Thyroid gland (tissue), 4 donors: ENCODE measurements around the gene RBM23. TPM values are rescaled to one million over a fixed set of nuclear protein-coding genes. Genes with fewer than 3 reads are reported as not detected.
A peak's percentile ranks its signal among the peaks of the same experiment; 100 is the strongest.

Source experiments
- DNase-seq, 2 donors: peaks; one replicate each; pipeline ENCODE4 v3.0.0-alpha.2; 2019
- H3K27ac ChIP-seq, 3 donors: fragments of 200-600 bp; sonication (generic); 1 replicate in 2 of 3; 2 replicates in 1 of 3; pipeline ENCODE4 v1.5.1; 2016 to 2019; ENCODE audit warnings: mild to moderate bottlenecking in 1 of 3, moderate library complexity in 1 of 3
- H3K27me3 ChIP-seq: fragments of 200-600 bp; sonication (generic); one replicate; pipeline ENCODE4 v1.5.1; 2019
- H3K36me3 ChIP-seq, 2 donors: fragments of 200-600 bp; sonication (generic); one replicate each; pipeline ENCODE4 v1.5.1; 2016 to 2019
- H3K4me1 ChIP-seq, 2 donors: fragments of 200-600 bp; sonication (generic); one replicate each; pipeline ENCODE4 v1.5.1; 2017 to 2019
- H3K4me3 ChIP-seq, 3 donors: fragments of 200-600 bp; sonication (generic); replicated peaks in 1 of 3; 1 replicate in 2 of 3; 2 replicates in 1 of 3; pipeline ENCODE4 v1.5.1; 2016; ENCODE audit warnings: mild to moderate bottlenecking in 1 of 3
- H3K9me3 ChIP-seq: fragments of 200-600 bp; sonication (generic); one replicate; pipeline ENCODE4 v1.5.1; 2017
- CTCF ChIP-seq, 6 experiments: fragments of 200-600 bp in 3 of 6; fragments of 450-650 bp in 3 of 6; sonication (generic) in 3 of 6; IDR thresholded peaks; one replicate each; pipeline ENCODE4 v1.5.1; 2016 to 2019; ENCODE audit warnings: antibody characterized with exemption in 6 of 6, mild to moderate bottlenecking in 2 of 6, inconsistent platforms in 1 of 6, moderate library complexity in 1 of 6
- POLR2A ChIP-seq, 2 donors: fragments of 450-650 bp; IDR thresholded peaks; one replicate each; pipeline ENCODE4 v1.6.1; 2017; ENCODE audit warnings: antibody characterized with exemption in 2 of 2, mild to moderate bottlenecking in 2 of 2, moderate library complexity in 1 of 2
- WGBS, 2 donors: methylation state at CpG; one replicate each; pipeline ENCODE4 v1.1.5; 2017; 5-methylcytosine and 5-hydroxymethylcytosine counted together
- intact Hi-C: fragments of 100-400 bp; cut with DNase I; formaldehyde crosslinking; loops from one replicate; pipeline ENCODE4 v1.15.1; 2023
- total RNA-seq, 4 donors: library from RNA; depleted of rRNA; stranded (reverse); fragments of >200 nt; gene quantifications; one replicate each; pipeline ENCODE4 v1.2.3, GENCODE V29; 2016

Gene RBM23
- total RNA-seq, 4 donors from 2014 or later, result 157 to 1,409 (median 683) TPM

GRCh38 chr14:22875003-22875747 lies 43.8 kb downstream of the RBM23 start:
- no peaks in the 10 kb centered on the region for H3K9me3 ChIP-seq
- no peaks in the 10 kb centered on the region for H3K27me3 ChIP-seq
- 91 to 93% methylated on average over 9 to 15 of the region's 15 CpGs for WGBS, 2 donors
- H3K4me3 ChIP-seq, result no peak overlapping the region
- no peak for DNase-seq
- H3K27ac ChIP-seq, result no peak overlapping the region
- intact Hi-C loops, result no loop called here
- peaks cover 14 to 20% of the 10 kb centered on the region in 2 donors for H3K4me1 ChIP-seq
- H3K36me3 ChIP-seq, result peaks cover 50 to 63% of the 10 kb centered on the region in 2 donors
- no peak for TF ChIP-seq CTCF (IDR thresholded peaks at IDR 0.05)
- no peak for TF ChIP-seq POLR2A (IDR thresholded peaks at IDR 0.05)

DNA sequence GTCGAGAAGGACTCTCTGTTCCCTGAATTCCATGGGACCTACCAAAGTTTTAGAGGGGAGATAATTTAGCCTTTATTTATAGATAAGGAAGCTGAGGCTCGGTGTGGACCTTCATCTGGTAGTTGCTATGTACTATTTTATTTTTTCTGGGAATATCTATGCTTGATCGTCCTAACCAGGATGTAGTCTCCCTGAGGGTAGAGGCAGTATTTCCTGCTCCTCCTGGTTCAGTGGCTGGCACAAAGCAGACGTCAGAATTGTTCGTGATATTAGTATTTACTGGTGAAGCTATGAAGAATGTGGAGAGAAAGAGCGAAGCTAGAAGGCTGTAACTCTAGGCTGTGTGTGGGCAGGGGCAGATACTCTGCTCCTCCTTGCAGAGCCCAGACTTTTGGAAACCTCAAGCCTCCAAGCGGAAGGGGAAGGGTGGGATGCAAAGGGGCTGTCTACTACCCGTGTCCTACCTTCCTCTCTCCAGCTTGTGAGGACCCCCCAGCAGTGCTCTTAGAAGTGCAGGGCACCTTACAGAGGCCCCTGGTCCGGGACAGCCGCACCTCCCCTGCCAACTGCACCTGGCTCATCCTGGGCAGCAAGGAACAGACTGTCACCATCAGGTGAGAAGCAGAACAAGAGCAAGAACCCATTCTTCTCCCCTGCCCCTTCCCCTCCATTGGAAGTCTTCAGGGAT lies 46.0 kb downstream of the RBM23 start:
- Histone ChIP-seq H3K4me3 (peak overlapping the region; percentile 83 to 99 (median 91)), H3K27me3 (no peaks in the 10 kb centered on the region), H3K9me3 (no peaks in the 10 kb centered on the region), H3K4me1 (peaks cover 14 to 28% of the 10 kb centered on the region in 2 donors), H3K27ac (peak overlapping the region; percentile 96 to 100 (median 97)), H3K36me3 (peaks cover 43 to 47% of the 10 kb centered on the region in 2 donors)
- DNase-seq, result no peak
- intact Hi-C loops, result no loop called here
- 55% methylated on average over 10 of the region's 10 CpGs for WGBS, 2 donors
- TF ChIP-seq CTCF (IDR thresholded peaks at IDR 0.05), result no peak
- TF ChIP-seq POLR2A (IDR thresholded peaks at IDR 0.05), result no peak

GRCh38 chr14:22872033-22872832 lies 46.7 kb downstream of the RBM23 start:
- Histone ChIP-seq H3K4me1 (peaks cover 14 to 28% of the 10 kb centered on the region in 2 donors), H3K36me3 (peaks cover 35 to 39% of the 10 kb centered on the region in 2 donors), H3K27ac (peak overlapping the region; percentile 96 to 100 (median 97)), H3K9me3 (no peaks in the 10 kb centered on the region), H3K4me3 (peak overlapping the region; percentile 83 to 99 (median 91)), H3K27me3 (no peaks in the 10 kb centered on the region)
- TF ChIP-seq POLR2A (IDR thresholded peaks at IDR 0.05) (peak in 1 of 2 donors; percentile 68), CTCF (IDR thresholded peaks at IDR 0.05) (peak; percentile 91 to 99 (median 95))
- WGBS, 2 donors, result 0 to 1% methylated on average over 14 to 21 of the region's 45 CpGs
- DNase-seq, result peak; percentile 90 to 92
- intact Hi-C loops, result no loop called here

- Histone ChIP-seq H3K36me3 (peaks cover 28 to 31% of the 10 kb centered on the region in 2 donors), H3K4me1 (peaks cover 14 to 28% of the 10 kb centered on the region in 2 donors), H3K9me3 (no peaks in the 10 kb centered on the region), H3K27ac (peak within 1 kb of the TSS; percentile 96 to 100 (median 97)), H3K27me3 (no peaks in the 10 kb centered on the region), H3K4me3 (peak within 1 kb of the TSS; percentile 83 to 99 (median 91))
- intact Hi-C loops, result no loop called here
- DNase-seq, result peak; percentile 97
- no peak for TF ChIP-seq CTCF (IDR thresholded peaks at IDR 0.05)
- TF ChIP-seq POLR2A (IDR thresholded peaks at IDR 0.05), result peak in 1 of 2 donors; percentile 86
- 1% methylated on average over 18 to 22 of the region's 50 CpGs for WGBS, 2 donors
Observed at GRCh38 chr14:22871224-22872032, 47.5 kb downstream of the RBM23 start, which contains the start of gene LRP10. TSS of gene LRP10 (plus strand) at chr14:22871740. CDS start at chr14:22872304, 564 bp downstream.
